ENCODE results near the gene MINDY1. TPM values are rescaled to one million over a fixed set of nuclear protein-coding genes. Genes with fewer than 3 reads are reported as not detected.

Gene MINDY1
- total RNA-seq, 1 donor from 2014 or later: 14.6 TPM

GRCh38 chr1:150976879-150977694 lies 29.6 kb downstream of the MINDY1 start:
- TF ChIP-seq, protein P1, sequence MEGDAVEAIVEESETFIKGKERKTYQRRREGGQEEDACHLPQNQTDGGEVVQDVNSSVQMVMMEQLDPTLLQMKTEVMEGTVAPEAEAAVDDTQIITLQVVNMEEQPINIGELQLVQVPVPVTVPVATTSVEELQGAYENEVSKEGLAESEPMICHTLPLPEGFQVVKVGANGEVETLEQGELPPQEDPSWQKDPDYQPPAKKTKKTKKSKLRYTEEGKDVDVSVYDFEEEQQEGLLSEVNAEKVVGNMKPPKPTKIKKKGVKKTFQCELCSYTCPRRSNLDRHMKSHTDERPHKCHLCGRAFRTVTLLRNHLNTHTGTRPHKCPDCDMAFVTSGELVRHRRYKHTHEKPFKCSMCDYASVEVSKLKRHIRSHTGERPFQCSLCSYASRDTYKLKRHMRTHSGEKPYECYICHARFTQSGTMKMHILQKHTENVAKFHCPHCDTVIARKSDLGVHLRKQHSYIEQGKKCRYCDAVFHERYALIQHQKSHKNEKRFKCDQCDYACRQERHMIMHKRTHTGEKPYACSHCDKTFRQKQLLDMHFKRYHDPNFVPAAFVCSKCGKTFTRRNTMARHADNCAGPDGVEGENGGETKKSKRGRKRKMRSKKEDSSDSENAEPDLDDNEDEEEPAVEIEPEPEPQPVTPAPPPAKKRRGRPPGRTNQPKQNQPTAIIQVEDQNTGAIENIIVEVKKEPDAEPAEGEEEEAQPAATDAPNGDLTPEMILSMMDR (conservative IDR thresholded peaks at IDR 0.05; ENCODE audit: low read depth, low read length): no peak
- DNase-seq (ENCODE audit: low read depth): no peak
- H3K4me3 ChIP-seq (ENCODE audit: low read depth, low read length): no peak overlapping the region

DNA sequence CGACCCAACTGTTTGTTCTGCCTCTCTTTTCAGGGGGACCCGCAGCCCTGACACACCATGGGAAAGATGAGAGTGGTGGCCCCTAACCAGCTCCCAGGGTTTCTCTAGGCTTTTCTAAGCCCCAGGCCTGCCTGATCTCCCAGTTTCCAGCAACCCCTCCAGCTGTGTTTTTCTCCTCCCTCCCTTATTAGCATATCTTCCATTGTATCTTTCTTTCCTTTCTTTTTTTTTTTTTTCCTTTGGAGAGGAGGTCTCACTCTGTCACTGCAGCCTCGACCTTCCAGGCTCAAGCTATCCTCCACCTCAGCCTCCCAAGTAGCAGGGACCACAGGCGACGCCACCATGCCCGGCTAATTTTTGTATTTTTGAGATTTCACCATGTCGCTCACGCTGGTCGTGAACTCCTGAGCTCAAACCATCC lies 30.3 kb downstream of the MINDY1 start:
- TF ChIP-seq, protein P1 (conservative IDR thresholded peaks at IDR 0.05; ENCODE audit: low read depth, low read length): no peak
- no peak for DNase-seq (ENCODE audit: low read depth)
- no peak overlapping the region for H3K4me3 ChIP-seq (ENCODE audit: low read depth, low read length)

- H3K4me3 ChIP-seq (ENCODE audit: low read depth, low read length): peak within 1 kb of the TSS; percentile 83
- TF ChIP-seq, protein P1 (conservative IDR thresholded peaks at IDR 0.05; ENCODE audit: low read depth, low read length): no peak
- DNase-seq (ENCODE audit: low read depth): no peak
Measured at GRCh38 chr1:150974580-150975478, 31.9 kb downstream of the MINDY1 start, which contains the start of gene CERS2. Gene CERS2 (minus strand): TSS chr1:150974835. CDS start chr1:150969090, 5,745 bp downstream.

GRCh38 chr1:150973836-150974579 lies 32.7 kb downstream of the MINDY1 start:
- TF ChIP-seq, protein P1 (conservative IDR thresholded peaks at IDR 0.05; ENCODE audit: low read depth, low read length): no peak
- H3K4me3 ChIP-seq (ENCODE audit: low read depth, low read length): peak overlapping the region; percentile 83
- DNase-seq (ENCODE audit: low read depth): no peak

DNA sequence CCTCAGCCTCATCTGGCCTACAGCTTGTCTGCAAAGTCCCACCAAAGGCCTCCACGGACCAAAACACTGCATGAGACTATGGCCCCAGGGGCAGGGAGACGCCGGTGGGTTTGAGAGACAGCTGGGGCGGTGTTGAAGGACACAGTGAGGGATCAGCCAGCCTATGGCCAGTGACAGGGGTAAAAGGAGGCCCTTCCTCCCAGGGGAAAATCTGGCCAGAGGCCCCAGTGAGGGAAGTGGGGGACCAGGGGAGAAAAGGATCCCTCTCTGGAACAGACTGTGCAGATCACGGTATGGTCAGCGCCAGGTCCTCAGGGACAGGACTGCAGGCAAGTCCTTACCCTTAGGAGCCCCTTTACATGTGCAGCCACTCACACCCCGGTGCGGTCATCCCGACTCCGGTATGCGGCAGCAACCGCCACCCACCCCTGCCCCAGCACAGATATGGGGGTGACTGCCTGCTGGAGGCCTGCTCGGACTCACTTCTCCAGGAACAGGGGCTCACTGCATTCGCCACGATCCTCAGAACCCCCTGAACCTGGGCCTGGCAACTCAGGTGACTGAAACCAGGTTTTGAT lies 33.4 kb downstream of the MINDY1 start:
- TF ChIP-seq, protein P1 (conservative IDR thresholded peaks at IDR 0.05; ENCODE audit: low read depth, low read length): no peak
- H3K4me3 ChIP-seq (ENCODE audit: low read depth, low read length): peak overlapping the region; percentile 83
- no peak for DNase-seq (ENCODE audit: low read depth)

DNA sequence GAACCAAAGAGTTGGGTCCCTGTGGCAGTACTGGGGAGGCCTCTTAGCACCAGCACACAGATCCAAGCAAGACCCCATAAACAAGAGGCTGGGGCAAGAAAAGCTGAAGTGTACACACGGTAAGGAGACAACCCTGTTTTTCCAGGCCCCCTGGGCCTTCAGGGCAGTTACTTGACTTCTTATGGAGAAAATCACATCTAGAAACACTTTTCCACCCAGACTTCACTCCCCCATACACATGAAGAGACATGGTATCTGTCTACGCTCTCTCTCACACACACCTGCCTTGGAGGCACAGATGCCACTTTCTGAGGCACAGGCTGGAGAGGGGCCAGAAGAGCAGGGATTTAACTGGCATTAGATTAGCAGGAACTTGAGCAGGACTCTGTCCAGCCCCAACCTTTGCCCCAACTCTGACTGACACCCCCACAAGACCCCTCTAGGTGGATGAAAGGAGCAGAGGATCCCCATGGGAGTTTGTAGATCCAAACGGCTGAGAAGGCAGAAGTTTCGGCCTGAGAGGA lies 34.2 kb downstream of the MINDY1 start:
- TF ChIP-seq, protein P1 (conservative IDR thresholded peaks at IDR 0.05; ENCODE audit: low read depth, low read length): no peak
- peak overlapping the region; percentile 83 for H3K4me3 ChIP-seq (ENCODE audit: low read depth, low read length)
- DNase-seq (ENCODE audit: low read depth): no peak
